KMS-11 (cell line): Measurements from ENCODE around the gene FHOD3.

ENCODE experiments used
- H2AFZ ChIP-seq: fragments of 200-600 bp; sonication (generic); 2 replicates; pipeline ENCODE4 v1.6.1; 2016; ENCODE audit warnings: antibody characterized with exemption, mixed run types, low read depth
- H3K27ac ChIP-seq: fragments of 200-600 bp; sonication (generic); 2 replicates; pipeline ENCODE4 v1.6.1; 2016; ENCODE audit warnings: mild to moderate bottlenecking, mixed run types
- H3K27me3 ChIP-seq: fragments of 200-600 bp; sonication (generic); 2 replicates; pipeline ENCODE4 v1.6.1; 2017; ENCODE audit warnings: mild to moderate bottlenecking, low read depth, mixed run types, moderate library complexity; ENCODE audit not compliant: insufficient read depth
- H3K36me3 ChIP-seq: fragments of 200-600 bp; sonication (generic); 2 replicates; pipeline ENCODE4 v1.6.1; 2017; ENCODE audit warnings: mild to moderate bottlenecking, mixed run types; ENCODE audit not compliant: insufficient read depth
- H3K4me1 ChIP-seq: fragments of 200-600 bp; sonication (generic); 2 replicates; pipeline ENCODE4 v1.6.1; 2016; ENCODE audit warnings: mild to moderate bottlenecking, low read depth, mixed run types; ENCODE audit not compliant: poor library complexity, severe bottlenecking
- H3K4me2 ChIP-seq: fragments of 200-600 bp; sonication (generic); 2 replicates; pipeline ENCODE4 v1.7.0; 2016; ENCODE audit warnings: mild to moderate bottlenecking, mixed run types
- H3K4me3 ChIP-seq: fragments of 200-600 bp; sonication (generic); IDR thresholded peaks from 2 replicates; pipeline ENCODE4 v1.6.1; 2017; ENCODE audit warnings: low read depth, low read length, mixed read lengths; ENCODE audit not compliant: insufficient read depth
- H3K79me2 ChIP-seq: fragments of 200-600 bp; sonication (generic); 2 replicates; pipeline ENCODE4 v1.6.1; 2016; ENCODE audit warnings: low read depth, mixed run types; ENCODE audit not compliant: insufficient read depth
- H3K9ac ChIP-seq: fragments of 200-600 bp; sonication (generic); 2 replicates; pipeline ENCODE4 v1.6.1; 2016; ENCODE audit warnings: mild to moderate bottlenecking, mixed run types
- H4K20me1 ChIP-seq: fragments of 200-600 bp; sonication (generic); 2 replicates; pipeline ENCODE4 v1.6.1; 2016; ENCODE audit warnings: mild to moderate bottlenecking, mixed run types; ENCODE audit not compliant: insufficient read depth
- TF ChIP-seq, protein P1 (sequence below): fragments of 200-600 bp; sonication (generic); conservative IDR thresholded peaks from 2 replicates; pipeline ENCODE4 v1.6.1; 2017; ENCODE audit warnings: low read depth, mild to moderate bottlenecking, antibody characterized with exemption, low read length, moderate library complexity, mixed read lengths

Gene FHOD3

DNA sequence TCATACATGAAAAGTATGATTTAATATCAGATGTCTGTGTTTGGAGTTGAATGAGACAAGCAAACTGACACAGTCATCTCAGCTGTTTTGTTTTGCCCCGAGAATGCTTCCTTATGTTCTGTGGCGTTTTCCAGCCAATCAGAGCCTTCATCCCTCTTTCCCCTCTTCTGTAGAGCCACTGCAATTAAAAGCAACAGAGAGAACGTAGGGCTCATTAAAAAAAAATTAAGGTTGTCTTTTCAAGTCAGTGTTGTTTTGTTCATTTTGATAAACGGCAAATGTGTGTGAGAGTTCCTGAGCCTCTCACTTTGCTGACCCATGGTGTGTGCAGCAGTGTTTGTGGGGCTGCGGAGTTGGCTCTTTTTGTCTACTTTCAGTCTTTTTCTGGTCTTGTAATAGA lies 216.0 kb downstream of the FHOD3 start:
- Histone ChIP-seq H3K27me3 (no peaks in the 10 kb centered on the region), H4K20me1 (no peaks in the 10 kb centered on the region), H3K4me2 (no peak overlapping the region), H3K27ac (no peak overlapping the region), H3K9ac (no peak overlapping the region), H2AFZ (no peak overlapping the region), H3K4me3 (no peak overlapping the region), H3K36me3 (no peaks in the 10 kb centered on the region), H3K79me2 (no peaks in the 10 kb centered on the region), H3K4me1 (no peaks in the 10 kb centered on the region)
- TF ChIP-seq, protein P1, sequence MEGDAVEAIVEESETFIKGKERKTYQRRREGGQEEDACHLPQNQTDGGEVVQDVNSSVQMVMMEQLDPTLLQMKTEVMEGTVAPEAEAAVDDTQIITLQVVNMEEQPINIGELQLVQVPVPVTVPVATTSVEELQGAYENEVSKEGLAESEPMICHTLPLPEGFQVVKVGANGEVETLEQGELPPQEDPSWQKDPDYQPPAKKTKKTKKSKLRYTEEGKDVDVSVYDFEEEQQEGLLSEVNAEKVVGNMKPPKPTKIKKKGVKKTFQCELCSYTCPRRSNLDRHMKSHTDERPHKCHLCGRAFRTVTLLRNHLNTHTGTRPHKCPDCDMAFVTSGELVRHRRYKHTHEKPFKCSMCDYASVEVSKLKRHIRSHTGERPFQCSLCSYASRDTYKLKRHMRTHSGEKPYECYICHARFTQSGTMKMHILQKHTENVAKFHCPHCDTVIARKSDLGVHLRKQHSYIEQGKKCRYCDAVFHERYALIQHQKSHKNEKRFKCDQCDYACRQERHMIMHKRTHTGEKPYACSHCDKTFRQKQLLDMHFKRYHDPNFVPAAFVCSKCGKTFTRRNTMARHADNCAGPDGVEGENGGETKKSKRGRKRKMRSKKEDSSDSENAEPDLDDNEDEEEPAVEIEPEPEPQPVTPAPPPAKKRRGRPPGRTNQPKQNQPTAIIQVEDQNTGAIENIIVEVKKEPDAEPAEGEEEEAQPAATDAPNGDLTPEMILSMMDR, result no peak

DNA sequence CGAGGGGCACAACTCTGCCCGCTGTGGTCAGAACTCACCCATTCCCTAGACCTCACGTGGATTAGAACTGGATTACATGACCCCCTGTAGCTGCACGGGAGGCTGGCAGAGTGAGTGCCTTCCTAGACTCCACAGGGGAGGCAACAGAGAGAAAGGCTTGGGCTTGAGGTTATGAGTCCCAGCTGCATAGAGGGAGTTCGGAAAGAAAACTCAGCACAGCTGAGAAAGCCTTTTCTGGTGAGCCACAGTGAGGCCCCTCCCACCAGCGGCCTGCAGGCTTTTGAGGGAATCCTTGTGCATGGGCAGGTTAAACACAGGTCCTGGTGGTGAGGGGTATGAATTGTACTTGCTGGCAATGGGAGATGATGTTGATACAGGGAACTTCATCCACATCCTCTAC lies 217.3 kb downstream of the FHOD3 start:
- H3K36me3 ChIP-seq, result no peaks in the 10 kb centered on the region
- H3K4me2 ChIP-seq, result no peak overlapping the region
- no peaks in the 10 kb centered on the region for H3K27me3 ChIP-seq
- no peaks in the 10 kb centered on the region for H3K4me1 ChIP-seq
- H3K9ac ChIP-seq, result no peak overlapping the region
- no peaks in the 10 kb centered on the region for H3K79me2 ChIP-seq
- TF ChIP-seq, protein P1, result no peak
- H2AFZ ChIP-seq, result no peak overlapping the region
- no peaks in the 10 kb centered on the region for H4K20me1 ChIP-seq
- H3K27ac ChIP-seq, result no peak overlapping the region
- no peak overlapping the region for H3K4me3 ChIP-seq

DNA sequence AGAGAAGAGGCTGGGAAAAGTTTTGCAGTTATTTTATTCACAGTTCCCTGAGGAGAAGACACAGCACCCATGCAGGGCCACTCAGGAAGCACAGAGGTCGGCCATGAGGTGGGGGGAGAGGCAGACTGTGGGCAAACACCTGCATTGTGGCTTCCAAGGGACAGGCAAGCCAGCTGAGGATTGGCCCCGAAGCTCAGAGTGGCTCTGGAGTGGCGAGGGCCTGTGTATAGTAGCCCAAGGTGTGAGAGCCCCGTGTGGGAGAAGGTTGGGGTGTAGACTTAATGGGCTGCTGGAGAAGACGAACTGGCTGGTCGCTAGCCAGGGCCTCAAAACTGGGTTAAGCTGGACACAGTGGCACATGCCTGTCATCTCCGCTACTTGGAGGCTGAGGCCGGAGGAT lies 218.7 kb downstream of the FHOD3 start:
- Histone ChIP-seq H3K36me3 (no peaks in the 10 kb centered on the region), H3K4me2 (no peak overlapping the region), H3K27ac (no peak overlapping the region), H3K4me1 (no peaks in the 10 kb centered on the region), H3K27me3 (no peaks in the 10 kb centered on the region), H2AFZ (no peak overlapping the region), H3K9ac (no peak overlapping the region), H3K79me2 (no peaks in the 10 kb centered on the region), H4K20me1 (no peaks in the 10 kb centered on the region), H3K4me3 (no peak overlapping the region)
- TF ChIP-seq, protein P1, result no peak

DNA sequence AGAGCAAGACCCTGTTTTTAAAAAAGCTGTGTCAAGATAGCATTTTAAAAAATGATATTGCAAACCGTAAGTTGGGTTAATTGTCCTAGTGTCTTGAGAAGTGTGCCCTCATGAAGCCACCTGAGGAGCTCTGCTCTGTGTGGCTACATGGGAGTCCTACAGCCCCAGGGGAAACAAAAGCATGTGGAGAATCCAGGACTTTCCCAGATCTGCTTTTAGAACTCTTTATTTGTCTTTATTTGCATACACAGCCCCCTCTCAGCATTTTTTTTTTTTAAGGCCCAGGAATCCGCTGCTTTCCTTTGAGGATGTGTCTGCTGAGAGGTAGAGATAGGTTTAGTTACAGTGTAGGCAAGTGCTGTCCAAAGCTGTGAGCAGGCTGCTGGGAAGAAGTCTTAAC lies 219.2 kb downstream of the FHOD3 start:
- H3K9ac ChIP-seq, result no peak overlapping the region

More for the DNA sequence above, 219.2 kb downstream of the FHOD3 start:
- no peak overlapping the region for H3K4me3 ChIP-seq
- TF ChIP-seq, protein P1, result no peak
- H3K36me3 ChIP-seq, result no peaks in the 10 kb centered on the region
- no peak overlapping the region for H3K4me2 ChIP-seq
- no peaks in the 10 kb centered on the region for H3K79me2 ChIP-seq
- H4K20me1 ChIP-seq, result no peaks in the 10 kb centered on the region
- no peaks in the 10 kb centered on the region for H3K27me3 ChIP-seq
- no peak overlapping the region for H2AFZ ChIP-seq
- no peaks in the 10 kb centered on the region for H3K4me1 ChIP-seq
- no peak overlapping the region for H3K27ac ChIP-seq
